Peyer's patch (tissue), 4 donors: Measurements from ENCODE around the gene RPS6KA4.

Experiments used
- POLR2A ChIP-seq, 2 donors: fragments of 450-650 bp; IDR thresholded peaks; one replicate each; pipeline ENCODE4 v1.5.1; 2017; ENCODE audit warnings: antibody characterized with exemption in 2 of 2, mild to moderate bottlenecking in 2 of 2, moderate library complexity in 2 of 2
- TF ChIP-seq, protein P1 (sequence below), 6 experiments: fragments of 450-650 bp in 4 of 6; fragments of 200-600 bp in 2 of 6; sonication (generic) in 1 of 6; IDR thresholded peaks; one replicate each; pipeline ENCODE4 v1.5.1; 2017 to 2019; ENCODE audit warnings: antibody characterized with exemption in 6 of 6, mild to moderate bottlenecking in 3 of 6, moderate library complexity in 1 of 6

DNA sequence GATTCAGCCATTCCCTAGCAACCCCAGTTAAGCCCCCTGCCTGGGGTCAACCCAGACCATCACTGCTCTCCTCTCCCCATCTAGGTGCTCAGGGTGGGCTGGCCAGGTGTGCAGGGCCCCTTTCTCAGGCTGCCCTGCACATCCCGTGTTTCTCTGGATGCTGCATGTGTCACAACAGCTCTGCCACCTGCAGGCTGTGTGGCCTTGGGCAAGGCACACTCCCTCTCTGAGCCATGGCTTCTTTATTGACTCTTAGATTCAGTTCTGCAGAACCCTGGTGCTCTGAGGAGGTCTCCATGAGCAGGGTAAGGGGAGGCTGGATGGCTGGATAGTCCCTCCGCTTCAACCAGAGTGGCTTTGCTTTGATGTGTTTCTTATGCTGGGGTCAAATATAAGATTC, 24.6 kb downstream of the RPS6KA4 start:
- TF ChIP-seq POLR2A (IDR thresholded peaks at IDR 0.05) = no peak
- TF ChIP-seq, protein P1, sequence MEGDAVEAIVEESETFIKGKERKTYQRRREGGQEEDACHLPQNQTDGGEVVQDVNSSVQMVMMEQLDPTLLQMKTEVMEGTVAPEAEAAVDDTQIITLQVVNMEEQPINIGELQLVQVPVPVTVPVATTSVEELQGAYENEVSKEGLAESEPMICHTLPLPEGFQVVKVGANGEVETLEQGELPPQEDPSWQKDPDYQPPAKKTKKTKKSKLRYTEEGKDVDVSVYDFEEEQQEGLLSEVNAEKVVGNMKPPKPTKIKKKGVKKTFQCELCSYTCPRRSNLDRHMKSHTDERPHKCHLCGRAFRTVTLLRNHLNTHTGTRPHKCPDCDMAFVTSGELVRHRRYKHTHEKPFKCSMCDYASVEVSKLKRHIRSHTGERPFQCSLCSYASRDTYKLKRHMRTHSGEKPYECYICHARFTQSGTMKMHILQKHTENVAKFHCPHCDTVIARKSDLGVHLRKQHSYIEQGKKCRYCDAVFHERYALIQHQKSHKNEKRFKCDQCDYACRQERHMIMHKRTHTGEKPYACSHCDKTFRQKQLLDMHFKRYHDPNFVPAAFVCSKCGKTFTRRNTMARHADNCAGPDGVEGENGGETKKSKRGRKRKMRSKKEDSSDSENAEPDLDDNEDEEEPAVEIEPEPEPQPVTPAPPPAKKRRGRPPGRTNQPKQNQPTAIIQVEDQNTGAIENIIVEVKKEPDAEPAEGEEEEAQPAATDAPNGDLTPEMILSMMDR (IDR thresholded peaks at IDR 0.05) = no peak
